Stimulated activated CD4-positive, alpha-beta T cell treated with anti-CD3 and anti-CD28 coated beads, Interleukin-4, amount 100 ng/mL, for 4 hours (primary cell): Measurements from ENCODE around the gene NPFFR1.
A peak's percentile ranks its signal among the peaks of the same experiment; 100 is the strongest.
"Not testable (repeated sequence)": the region's sequence is repeated elsewhere in the genome, so short reads cannot be mapped to it uniquely, and the experiment has no call there.

Source experiments
- DNase-seq, 2 experiments: peaks; one replicate each; pipeline ENCODE4 v3.0.0-alpha.2; 2020

Gene NPFFR1

DNA sequence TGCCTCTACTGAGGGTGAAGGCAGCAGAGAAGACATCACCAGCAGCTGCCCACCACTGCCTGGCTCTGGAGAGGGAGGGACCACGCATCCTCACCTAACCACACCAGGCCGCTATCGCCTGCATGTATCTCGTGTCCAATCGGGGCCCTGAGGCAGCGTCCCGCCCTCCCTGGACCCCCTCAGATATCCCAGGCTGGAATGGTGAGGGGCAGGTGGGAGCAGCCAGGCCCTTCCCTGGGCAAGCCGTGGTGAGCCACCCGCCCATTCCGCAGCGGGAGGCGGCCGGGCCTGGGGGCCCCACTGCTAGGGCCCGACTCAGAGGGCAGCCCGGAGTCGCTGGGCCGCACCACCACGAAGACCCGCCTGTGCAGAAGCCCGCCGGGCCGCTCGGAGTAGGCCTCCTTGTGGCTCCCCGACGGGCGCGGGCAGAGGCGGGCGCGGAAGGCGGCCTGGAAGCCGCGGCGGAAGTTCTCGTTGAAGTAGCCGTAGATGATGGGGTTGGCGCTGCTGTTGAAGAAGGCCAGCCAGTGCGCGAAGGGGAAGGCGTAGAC, 29.0 kb downstream of the NPFFR1 start:
- peak in 1 of 2 experiments; percentile 11 for DNase-seq

DNA sequence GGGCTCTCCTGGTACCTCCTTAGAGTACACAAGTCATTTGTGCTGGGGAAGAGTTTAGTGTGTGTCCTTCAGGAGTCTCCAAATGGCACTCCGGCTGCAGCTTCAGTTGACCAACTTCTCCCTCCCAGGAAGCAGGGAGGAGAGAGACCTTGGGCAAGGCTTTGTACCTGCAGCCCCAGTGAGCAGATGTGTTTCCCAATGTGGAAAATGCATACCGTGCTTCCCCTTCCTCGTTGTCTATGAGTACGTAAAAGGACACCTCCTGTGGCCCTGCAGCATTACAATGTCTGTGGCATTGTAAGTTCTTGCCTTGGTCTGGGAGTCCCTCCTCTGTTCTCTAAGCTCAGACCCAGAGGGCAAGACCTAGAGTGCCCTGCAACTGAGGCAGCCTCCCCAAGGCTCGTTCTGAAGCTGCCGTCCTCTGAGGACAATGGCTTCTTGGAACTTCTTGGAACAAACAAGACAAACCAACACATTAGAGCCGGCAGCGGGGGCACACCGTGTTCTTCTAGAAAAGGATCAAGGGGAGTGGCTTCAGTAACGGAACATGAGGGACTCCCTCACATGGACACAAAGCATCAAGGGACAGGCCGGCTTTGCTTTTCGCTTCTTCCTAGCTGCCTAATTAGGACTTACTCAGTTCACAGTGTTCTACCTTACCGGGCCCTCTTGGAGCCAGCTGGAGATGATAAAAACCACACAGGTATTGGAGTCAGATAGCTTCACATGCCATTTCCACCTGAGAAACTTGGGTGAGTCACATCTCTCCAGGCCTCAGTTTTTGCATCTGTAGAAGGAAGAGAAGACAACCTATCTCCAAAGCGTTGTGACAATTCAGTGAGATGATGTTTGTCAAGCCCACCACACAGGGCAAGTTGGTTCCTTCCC, 29.7 kb downstream of the NPFFR1 start:
- no peak for DNase-seq

DNA sequence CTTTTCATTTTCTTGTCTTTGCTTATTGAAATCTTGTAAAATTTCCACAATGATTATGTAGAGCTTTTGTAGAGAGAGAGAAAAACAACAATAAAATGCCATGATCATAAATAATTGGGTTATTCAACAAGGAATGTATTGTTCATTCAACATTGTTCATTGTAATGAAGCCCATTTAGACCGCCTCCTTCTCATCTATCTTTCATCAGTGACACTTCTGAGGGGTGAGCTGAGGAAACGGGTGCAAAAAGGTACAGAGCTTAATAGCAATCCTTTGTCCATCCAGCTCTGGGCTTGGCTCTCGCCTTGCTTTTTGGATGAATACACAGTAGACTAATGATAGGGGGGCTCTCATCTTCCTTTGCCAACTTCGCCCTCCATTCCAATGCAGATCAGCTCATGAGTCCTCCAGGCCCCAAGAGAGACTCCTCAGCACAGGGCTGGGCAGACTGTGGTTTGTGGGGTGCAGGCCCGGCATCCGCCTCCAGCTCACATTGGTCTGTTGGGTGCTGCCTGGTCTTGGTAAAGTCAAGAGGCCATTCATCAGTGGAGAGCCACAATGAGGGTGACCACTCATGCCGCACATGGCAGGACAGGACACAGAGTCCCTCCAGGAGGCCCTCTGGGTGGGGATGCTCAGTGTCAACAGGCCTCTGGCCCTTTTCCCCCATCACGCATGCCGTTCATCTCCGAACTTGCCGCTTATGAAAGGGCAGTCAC, 32.7 kb downstream of the NPFFR1 start:
- DNase-seq = no peak

DNA sequence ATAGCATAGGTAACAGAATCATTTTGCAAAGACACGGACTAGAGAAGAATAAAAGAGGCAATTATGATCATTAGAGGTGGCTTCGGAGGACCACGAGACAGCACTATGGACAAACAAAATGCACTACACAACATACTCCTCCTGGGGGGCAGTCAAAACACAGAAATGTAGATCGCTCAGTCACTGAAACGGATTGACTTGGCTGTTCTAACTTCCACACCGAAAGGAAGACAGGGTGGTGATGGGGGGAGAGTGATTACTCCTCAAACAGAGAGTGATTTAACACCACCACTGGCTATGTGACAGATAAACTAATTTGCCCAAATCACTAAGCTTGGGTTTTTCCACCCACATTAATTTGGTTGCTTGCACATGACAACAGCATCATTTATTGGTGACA, 36.4 kb downstream of the NPFFR1 start:
- no peak for DNase-seq

DNA sequence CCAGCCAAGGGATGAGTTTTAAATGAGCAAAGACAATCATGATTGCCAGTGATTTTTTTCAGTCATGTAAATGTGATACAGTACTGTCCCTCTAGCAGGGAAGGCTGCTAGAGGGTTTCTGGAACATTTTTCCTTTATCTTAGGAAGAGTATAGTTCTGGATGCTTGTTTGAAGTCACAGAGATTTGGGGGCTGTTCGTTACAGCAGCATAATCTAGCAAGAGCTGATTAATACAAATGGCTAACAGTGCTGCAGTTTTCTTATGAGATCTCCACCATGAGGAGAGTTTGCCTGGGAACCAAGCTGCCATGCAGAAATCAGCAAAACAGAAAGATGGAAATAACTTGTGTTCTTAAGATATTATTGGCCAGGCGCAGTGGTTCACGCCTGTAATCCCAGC, 42.7 kb downstream of the NPFFR1 start:
- DNase-seq = no peak

DNA sequence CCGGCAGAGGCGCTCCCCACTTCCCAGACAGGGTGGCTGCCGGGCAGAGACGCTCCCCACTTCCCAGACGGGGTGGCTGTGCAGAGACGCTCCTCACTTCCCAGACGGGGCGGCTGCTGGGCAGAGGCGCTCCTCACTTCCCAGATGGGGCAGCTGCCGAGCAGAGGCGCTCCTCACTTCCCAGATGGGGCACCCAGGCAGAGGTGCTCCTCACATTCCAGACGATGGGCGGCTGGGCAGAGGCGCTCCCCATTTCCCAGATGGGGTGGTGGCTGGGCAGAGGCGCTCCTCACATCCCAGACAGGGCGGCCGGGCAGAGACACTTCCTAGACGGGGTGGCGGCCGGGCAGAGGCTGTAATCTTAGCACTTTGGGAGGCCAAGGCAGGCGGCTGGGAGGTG, 43.8 kb downstream of the NPFFR1 start:
- not testable (repeated sequence) for DNase-seq

DNA sequence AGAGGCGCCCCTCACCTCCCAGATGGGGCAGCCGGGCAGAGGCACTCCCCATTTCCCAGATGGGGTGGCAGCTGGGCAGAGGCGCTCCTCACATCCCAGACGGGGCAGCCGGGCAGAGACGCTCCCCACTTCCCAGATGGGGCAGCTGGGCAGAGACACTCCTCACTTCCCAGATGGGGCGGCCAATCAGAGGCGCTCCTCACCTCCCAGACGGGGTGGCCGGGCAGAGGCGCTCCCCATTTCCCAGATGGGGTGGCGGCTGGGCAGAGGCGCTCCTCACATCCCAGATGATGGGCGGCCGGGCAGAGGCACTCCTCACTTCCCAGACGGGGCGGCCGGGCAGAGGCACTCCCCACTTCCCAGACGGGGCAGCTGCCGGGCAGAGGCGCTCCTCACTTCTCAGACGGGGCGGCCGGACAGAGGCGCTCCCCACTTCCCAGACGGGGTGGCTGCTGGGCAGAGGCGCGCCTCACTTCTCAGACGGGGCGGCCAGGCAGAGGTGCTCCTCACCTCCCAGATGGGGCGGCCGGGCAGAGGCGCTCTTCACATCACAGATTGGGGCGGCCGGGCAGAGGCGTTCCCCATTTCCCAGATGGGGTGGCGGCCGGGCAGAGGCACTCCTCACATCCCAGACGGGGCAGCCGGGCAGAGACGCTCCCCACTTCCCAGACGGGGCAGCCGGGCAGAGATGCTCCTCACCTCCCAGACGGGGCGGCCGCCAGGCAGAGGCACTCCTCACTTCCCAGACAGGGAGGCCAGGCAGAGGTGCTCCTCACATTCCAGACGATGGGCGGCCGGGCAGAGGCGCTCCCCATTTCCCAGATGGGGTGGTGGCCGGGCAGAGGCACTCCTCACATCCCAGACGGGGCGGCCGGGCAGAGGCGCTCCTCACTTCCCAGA, 44.5 kb downstream of the NPFFR1 start:
- not testable (repeated sequence) for DNase-seq

DNA sequence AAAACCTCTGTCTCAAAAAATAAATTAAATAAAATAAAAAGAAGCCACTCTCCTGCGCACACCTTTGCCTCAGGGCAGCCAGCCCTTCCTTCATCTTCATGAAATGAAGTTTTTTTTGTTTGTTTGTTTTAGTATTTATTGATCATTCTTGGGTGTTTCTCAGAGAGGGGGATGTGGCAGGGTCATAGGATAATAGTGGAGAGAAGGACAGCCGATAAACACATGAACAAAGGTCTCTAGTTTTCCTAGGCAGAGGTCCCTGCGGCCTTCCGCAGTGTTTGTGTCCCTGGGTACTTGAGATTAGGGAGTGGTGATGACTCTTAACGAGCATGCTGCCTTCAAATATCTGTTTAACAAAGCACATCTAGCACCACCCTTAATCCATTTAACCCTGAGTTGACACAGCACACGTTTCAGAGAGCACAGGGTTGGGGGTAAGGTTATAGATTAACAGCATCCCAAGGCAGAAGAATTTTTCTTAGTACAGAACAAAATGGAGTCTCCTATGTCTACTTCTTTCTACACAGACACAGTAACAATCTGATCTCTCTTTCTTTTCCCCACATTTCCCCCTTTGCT, 45.8 kb downstream of the NPFFR1 start:
- not testable (repeated sequence) for DNase-seq

DNA sequence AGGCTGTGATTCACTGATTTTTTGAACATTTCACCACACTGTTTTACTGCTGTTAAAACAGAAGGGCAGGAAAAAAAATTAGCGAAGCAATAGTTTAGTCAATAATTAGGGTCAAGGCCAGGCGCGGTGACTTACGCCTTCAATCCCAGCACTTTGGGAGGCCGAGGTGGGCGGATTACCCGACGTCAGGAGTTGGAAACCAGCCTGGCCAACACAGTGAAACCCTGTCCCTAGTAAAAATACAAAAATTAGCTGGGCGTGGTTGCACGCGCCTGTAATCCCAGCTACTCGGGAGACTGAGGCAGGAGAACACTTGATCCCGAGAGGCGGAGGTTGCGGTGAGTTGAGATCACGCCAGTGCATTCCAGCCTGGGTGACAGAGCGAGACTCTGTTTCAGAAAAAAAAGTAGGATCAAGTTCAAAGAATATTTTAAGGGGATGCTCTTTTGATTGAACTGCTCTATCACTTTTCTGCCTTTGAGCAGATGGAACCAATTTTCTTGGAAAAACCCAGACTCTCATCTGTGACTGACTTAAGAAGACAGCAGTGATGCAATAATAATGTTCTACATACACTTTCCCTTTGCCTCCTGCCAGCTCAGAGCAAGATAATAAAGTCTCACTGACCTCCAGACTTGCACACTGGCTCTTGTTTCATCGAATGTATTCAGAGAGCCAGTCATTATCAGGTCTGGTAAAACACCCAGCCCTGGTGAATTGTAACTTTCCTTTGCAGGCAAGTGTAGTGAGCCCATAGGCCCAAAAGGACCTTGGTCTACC, 48.9 kb downstream of the NPFFR1 start:
- DNase-seq = no peak

DNA sequence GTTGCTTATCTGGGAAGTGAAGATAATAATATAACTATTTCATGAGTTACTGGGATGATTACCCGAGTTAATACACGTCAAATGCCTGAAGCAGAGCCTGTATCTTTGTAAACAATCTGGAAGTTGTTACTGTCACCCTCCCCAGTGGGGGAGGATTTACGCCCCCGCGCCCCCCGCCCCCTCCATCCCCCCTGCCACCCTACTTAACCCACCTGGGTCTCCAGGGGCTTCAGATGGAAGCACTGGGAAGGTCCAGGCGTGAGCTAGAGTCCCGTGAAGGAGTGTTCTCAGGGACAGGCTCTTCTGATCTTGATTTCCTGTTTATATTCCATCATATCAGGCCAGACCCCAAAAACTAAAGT, 49.9 kb downstream of the NPFFR1 start:
- DNase-seq = no peak

DNA sequence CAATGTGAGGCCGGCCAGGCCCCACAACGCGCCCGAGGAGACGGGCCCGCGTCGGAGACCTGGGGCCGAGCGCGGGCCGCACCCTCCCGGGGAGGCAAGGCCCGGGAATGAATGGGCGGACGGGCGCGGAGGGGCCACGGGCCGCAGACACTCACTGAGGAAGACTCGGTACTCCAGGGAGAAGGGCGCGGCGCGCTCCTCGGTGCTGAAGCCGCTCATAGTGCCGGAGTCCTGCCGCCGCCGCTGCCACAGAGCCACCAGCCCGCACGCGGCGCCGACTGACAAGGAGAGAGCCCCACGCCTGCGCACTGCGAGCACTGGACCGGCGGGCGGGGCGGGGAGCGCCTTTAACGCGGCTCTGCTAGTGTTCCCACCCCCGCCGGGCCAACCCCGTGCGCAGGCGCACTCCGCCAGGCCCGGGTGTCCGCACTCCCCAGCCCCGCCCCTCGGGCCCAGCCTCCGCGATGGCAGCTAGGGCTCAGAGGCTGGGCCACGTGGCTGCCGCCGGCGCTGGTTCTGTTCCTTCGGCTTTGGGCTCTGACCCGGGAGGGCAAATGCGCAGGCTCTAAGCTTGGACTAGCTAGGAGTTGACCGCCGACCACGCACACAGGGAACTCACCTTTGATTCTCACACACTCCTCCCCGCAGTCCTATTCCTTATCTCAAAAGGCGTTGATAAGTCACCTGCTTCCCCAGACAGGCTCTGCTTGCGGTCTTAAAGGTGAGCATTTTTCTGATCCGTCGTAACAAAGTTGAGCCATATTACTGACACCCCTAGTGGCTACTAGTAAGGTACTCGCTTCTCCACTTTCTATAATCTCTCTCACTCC, 50.5 kb downstream of the NPFFR1 start, which contains the start of gene PPA1:
Gene PPA1 (minus strand): TSS at position 321 of the 830 bp plus-strand sequence. CDS start 102 bp downstream, at position 219.
- peak; percentile 99 to 100 for DNase-seq

DNA sequence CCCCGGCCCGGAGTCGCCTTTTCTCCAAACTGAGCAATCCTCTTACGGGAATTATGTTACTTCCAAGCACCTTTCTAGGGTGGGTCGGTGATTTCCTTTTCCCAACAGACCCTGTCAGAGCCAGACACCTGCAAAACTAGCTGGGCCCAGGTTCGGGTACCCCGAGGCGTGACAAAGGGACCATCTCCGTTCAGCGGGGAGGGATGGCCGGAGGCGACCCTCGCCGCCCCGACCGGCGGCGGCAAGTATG, 51.0 kb downstream of the NPFFR1 start:
- DNase-seq = peak; percentile 11 to 30

DNA sequence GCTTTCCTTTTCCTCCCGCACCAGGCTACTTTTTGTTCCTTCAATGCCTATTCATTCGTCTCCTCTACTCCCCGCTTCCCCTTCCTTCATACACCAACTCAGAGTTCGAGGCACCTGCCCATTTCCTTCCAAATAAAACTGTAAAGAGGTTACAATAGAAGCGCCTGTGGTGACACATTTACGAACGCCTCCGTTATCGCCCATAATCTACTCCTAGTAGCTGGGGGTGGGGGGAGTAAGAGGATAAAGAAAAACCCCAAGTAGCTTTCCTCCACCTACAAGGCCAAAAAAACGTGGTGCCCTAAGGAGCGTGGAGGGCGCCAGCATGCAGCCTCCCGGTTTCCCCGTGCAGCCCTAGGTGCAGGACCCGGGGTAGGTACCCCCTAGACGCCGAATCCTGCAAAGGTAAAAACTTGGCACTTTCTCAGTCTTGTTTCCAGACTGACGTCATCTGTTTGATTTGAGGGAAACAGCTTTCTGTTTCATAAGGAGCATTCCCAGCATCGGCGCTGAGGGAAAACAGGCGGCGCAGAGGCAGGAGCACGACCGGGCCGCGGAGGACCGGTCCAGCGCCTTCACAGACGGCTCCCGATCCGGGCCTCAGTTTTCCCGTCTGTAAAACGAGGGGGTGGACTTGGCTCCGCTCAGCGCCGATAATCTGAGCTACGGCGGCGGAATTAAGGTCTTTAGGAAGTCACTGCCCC, 51.5 kb downstream of the NPFFR1 start:
- DNase-seq = peak; percentile 33 to 69

DNA sequence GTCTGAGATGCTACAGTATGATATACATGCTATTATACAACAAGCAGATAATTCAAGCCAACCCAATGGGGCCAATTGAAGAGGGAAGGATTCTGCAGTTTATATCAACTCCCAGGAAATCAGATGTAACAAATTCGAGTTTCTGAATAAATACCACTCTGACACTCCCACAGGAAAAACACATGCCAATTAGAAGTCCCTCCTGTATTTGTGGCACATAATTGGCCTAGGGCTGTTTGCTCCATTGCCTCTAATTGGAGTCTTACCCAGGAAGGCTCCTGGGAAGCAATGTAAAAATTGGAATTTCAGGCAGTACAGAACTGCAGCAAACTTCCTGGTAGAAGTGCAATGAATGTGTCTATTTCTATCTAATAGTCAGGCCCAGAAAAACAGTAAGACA, 55.3 kb downstream of the NPFFR1 start:
- no peak for DNase-seq

DNA sequence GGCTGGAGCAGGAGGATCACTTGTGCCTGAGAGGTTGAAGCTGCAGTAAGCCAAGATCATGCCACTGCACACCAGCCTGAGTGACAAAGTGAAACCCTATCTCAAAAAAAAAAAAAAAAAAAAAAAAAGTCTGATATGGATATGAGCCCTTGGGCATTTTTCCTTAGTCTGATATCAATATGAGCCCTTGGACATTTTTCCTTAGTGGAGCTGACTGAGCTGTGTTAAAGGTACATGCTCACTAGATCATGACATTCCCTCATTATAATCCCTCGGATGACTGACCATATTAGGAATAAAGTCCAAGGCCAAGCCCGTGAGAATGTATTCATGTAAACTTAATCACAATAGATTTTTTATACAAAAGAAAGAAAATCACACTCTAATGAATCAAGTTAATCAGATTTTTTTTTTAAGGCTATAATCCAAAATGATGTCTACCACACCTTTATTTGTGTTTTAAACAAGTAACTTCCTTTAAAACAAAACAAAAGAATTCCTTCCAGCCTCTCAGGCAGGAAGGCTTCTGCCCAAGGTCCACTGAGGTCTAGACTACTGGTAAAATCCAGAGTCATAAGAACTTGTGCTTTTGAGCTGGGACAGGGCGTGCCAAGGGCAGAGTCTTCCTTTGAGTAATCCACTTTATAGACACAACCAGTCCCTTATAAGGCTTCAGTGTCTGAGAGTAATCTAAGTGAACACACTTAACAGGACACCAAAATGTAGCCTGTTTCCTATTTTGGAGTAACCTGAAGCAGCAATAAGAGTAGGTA, 56.1 kb downstream of the NPFFR1 start:
- DNase-seq = no peak

DNA sequence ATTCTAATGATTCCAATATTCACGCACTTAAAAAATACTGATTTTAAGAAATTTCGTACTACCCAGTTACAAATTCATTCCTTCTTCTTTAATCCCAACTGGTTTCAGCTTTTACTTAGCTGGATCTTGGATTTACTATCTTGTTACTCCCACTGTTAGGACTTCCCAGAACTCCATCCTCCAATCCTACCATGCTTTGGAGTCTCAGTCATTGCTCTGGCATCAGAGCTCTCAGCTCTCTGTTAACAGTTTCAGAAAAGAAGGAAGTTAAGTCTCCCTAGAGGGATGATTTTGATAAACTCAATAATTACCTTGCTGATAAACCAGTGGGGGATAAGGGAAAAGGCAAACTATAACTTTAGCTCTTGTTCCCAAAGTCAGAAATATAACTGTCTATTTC, 60.1 kb downstream of the NPFFR1 start:
- no peak for DNase-seq

DNA sequence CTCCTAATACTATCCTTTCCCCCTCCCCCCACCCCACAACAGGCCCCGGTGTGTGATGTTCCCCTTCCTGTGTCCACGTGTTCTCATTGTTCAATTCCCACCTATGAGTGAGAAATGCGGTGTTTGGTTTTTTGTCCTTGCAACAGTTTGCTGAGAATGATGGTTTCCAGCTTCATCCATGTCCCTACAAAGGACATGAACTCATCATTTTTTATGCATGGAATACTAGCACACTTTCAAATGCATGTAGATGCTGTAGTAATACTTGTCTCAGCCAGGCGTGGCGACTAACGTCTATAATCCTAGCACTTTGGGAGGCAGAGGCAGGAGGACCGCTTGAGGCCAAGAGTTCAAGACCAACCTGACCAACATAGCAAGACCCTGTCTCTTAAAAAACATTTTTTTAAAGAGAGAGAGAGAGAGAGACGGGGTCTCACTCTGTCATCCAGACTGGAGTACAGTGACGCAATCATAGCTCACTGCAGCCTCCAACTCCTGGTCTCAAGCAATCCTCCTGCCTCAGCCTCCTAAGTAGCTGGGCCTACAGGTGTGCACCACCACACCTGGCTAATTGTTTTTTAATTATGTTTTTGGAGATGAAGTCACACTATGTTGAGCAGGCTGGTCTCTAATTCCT, 60.9 kb downstream of the NPFFR1 start:
- not testable (repeated sequence) for DNase-seq

DNA sequence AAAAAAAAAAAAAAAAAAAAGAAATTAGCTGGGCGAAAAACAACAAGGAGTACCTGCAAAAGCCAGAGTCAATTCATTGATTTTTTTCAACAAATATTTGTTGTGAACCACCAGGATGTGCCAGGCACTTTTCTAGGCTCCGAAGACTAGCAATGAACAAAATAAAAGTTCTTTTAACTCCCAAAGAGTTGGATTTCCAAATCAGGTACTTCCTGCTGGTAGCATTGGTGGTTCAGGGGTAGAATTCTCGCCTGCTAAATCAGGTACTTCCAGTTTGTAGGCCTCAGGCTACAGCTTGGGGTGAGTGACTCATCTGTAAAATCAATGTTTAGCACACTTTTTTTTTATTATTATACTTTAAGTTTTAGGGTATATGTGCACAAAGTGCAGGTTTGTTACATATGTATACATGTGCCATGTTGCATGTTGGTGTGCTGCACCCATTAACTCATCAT, 61.4 kb downstream of the NPFFR1 start:
- no peak for DNase-seq

DNA sequence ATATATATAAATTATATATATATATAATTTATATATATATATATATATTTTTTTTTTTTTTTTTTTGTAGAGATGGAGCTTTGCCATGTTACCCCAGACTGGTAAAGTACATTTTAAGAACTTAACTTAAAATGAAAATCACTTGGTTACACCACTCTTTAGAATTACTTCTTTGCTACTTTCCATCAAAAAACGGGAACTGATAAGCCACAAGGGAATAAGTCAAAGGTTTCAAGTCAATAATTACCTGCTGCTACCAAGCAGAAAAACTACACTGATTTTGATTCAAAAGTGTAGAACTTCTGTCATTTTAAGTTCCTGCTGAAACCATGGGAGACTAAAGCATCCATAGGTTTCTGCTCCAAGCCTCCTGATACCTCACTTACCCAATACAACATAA, 62.8 kb downstream of the NPFFR1 start:
- DNase-seq = no peak
